GM12891 (cell line): ENCODE results near the gene KCNK3.

ENCODE experiments used
- POLR2A ChIP-seq: IDR thresholded peaks from 2 replicates; pipeline ENCODE4 v1.6.1; 2011; ENCODE audit warnings: low read depth, low read length, control low read depth
- POLR2AphosphoS5 ChIP-seq: IDR thresholded peaks from 2 replicates; pipeline ENCODE4 v1.6.1; 2011; ENCODE audit warnings: low read depth, low read length, control low read depth
- POU2F2 ChIP-seq: IDR thresholded peaks from 2 replicates; pipeline ENCODE4 v1.6.1; 2011; ENCODE audit warnings: low read depth, mild to moderate bottlenecking, control low read depth, low read length, moderate library complexity
- SPI1 ChIP-seq: IDR thresholded peaks from 2 replicates; pipeline ENCODE4 v1.6.1; 2011; ENCODE audit warnings: low read depth, low read length, control low read depth
- TAF1 ChIP-seq: IDR thresholded peaks from 2 replicates; pipeline ENCODE4 v1.6.1; 2011; ENCODE audit warnings: low read depth, low read length, control low read depth

- TF ChIP-seq POLR2AphosphoS5 (no peak), POLR2A (no peak), SPI1 (no peak), TAF1 (no peak), POU2F2 (no peak)
Measured at GRCh38 chr2:26655611-26656195, 36.8 kb upstream of the KCNK3 start.
